H1 (cell line): ENCODE results near the gene OCSTAMP. TPM values are rescaled to one million over a fixed set of nuclear protein-coding genes. Genes with fewer than 3 reads are reported as not detected.

Source experiments
- ATF2 ChIP-seq: IDR thresholded peaks from 2 replicates; pipeline ENCODE4 v1.6.1; 2012; ENCODE audit warnings: low read length, inconsistent platforms
- BACH1 ChIP-seq: IDR thresholded peaks from 2 replicates; pipeline ENCODE4 v1.6.1; 2012; ENCODE audit warnings: low read length, improper control_type of control experiment
- E2F6 ChIP-seq: IDR thresholded peaks from 2 replicates; pipeline ENCODE4 v1.6.1; 2012; ENCODE audit warnings: inconsistent platforms
- EGR1 ChIP-seq: IDR thresholded peaks from 2 replicates; pipeline ENCODE4 v1.6.1; 2011; ENCODE audit warnings: low read depth, low read length, borderline replicate concordance
- EP300 ChIP-seq, 2 experiments: IDR thresholded peaks; 1 replicate in 1 of 2; 2 replicates in 1 of 2; pipeline ENCODE4 v1.6.1; 2011 to 2012; ENCODE audit warnings: low read depth in 2 of 2, low read length in 2 of 2, mild to moderate bottlenecking in 2 of 2, borderline replicate concordance in 1 of 2, inconsistent platforms in 1 of 2, moderate library complexity in 1 of 2
- HDAC6 ChIP-seq: IDR thresholded peaks from one replicate; pipeline ENCODE4 v1.7.1; 2012; ENCODE audit warnings: low read depth, mild to moderate bottlenecking, inconsistent platforms, low read length, moderate library complexity
- KDM1A ChIP-seq: fragments of 200-600, 300-600 bp; sonication (generic); IDR thresholded peaks from 2 replicates; pipeline ENCODE4 v1.7.1; 2016; ENCODE audit warnings: mild to moderate bottlenecking, low read length, borderline replicate concordance
- KDM4A ChIP-seq: IDR thresholded peaks from one replicate; pipeline ENCODE4 v1.7.1; 2012; ENCODE audit warnings: low read depth, mild to moderate bottlenecking, moderate library complexity, low read length, inconsistent platforms; ENCODE audit not compliant: severe bottlenecking
- KDM5A ChIP-seq: fragments of 200-600 bp; IDR thresholded peaks from 2 replicates; pipeline ENCODE4 v1.7.1; 2012; ENCODE audit warnings: mild to moderate bottlenecking, low read length, inconsistent platforms, mixed read lengths
- MAX ChIP-seq: IDR thresholded peaks from 2 replicates; pipeline ENCODE4 v1.6.1; 2012; ENCODE audit warnings: inconsistent platforms
- POLR2A ChIP-seq, 2 experiments: IDR thresholded peaks; 1 replicate in 1 of 2; 2 replicates in 1 of 2; pipeline ENCODE4 v1.6.1; 2011; ENCODE audit warnings: low read depth in 2 of 2, low read length in 2 of 2, mild to moderate bottlenecking in 2 of 2; ENCODE audit errors: control extremely low read depth in 1 of 2
- POLR2AphosphoS5 ChIP-seq: IDR thresholded peaks from 2 replicates; pipeline ENCODE4 v1.6.1; 2011; ENCODE audit warnings: low read depth, low read length
- RAD21 ChIP-seq, 2 experiments: IDR thresholded peaks in 1 of 2; conservative IDR thresholded peaks in 1 of 2; 2 replicates each; pipeline ENCODE4 v1.6.1; 2011; ENCODE audit warnings: low read depth in 2 of 2, low read length in 2 of 2, improper control_type of control experiment in 1 of 2, inconsistent platforms in 1 of 2, mild to moderate bottlenecking in 1 of 2, moderate library complexity in 1 of 2
- RNF2 ChIP-seq: fragments of 200-900, 300-1000 bp; sonication (generic); IDR thresholded peaks from 2 replicates; pipeline ENCODE4 v1.7.1; 2016; ENCODE audit warnings: borderline replicate concordance, low read depth, mild to moderate bottlenecking, antibody characterized with exemption, low read length; ENCODE audit not compliant: poor library complexity, severe bottlenecking; ENCODE audit errors: missing control alignments
- RXRA ChIP-seq: IDR thresholded peaks from 2 replicates; pipeline ENCODE4 v1.6.1; 2011; ENCODE audit warnings: low read depth, mild to moderate bottlenecking, low read length, moderate library complexity; ENCODE audit not compliant: insufficient read depth
- SIN3A ChIP-seq, 2 experiments: IDR thresholded peaks in 1 of 2; conservative IDR thresholded peaks in 1 of 2; 2 replicates each; pipeline ENCODE4 v1.6.1; 2011 to 2012; ENCODE audit warnings: low read length in 2 of 2, improper control_type of control experiment in 1 of 2, low read depth in 1 of 2, mild to moderate bottlenecking in 1 of 2
- SIRT6 ChIP-seq: IDR thresholded peaks from one replicate; pipeline ENCODE4 v1.7.1; 2012; ENCODE audit warnings: low read length, inconsistent platforms
- SP2 ChIP-seq: IDR thresholded peaks from 2 replicates; pipeline ENCODE4 v1.6.1; 2012; ENCODE audit warnings: mild to moderate bottlenecking, low read length, inconsistent platforms
- USF2 ChIP-seq: IDR thresholded peaks from 2 replicates; pipeline ENCODE4 v1.6.1; 2011; ENCODE audit warnings: low read length, improper control_type of control experiment
- polyA plus RNA-seq, 7 experiments: library from polyadenylated mRNA; depleted of rRNA in 3 of 7; stranded (reverse) in 5 of 7; unstranded in 2 of 7; fragments of >200 nt in 5 of 7; fragments of 200-250 nt in 2 of 7; gene quantifications; 1 replicate in 5 of 7; 2 replicates in 1 of 7; 4 replicates in 1 of 7; pipeline versions ENCODE4 v1.2.1 to v1.2.3, GENCODE V29; 2011 to 2013; ENCODE audit warnings: missing spikeins in 2 of 7, mixed read lengths in 2 of 7
- total RNA-seq: library from RNA; stranded (reverse); fragmentation: NEBNext Ultra II Directional; extraction: Animal tissue kit (Norgen Biotek cat#: 25700); gene quantifications from 2 replicates; pipeline ENCODE4 v1.2.1, GENCODE V29; 2021

Gene OCSTAMP
- total and polyA plus RNA-seq, 2 of the 8 experiments (the other 6 are each of a cell fraction or from before 2014, with no cell fraction given), result 0.09 to 0.13 TPM

- TF ChIP-seq RNF2 (no peak), POLR2AphosphoS5 (no peak), MAX (peak; percentile 91), KDM1A (peak; percentile 95), ATF2 (no peak), EGR1 (peak; percentile 59; the same call in 1 of the 2 replicates), SIRT6 (no peak), RAD21 (IDR thresholded peaks at IDR 0.05 in 1 of 2, conservative IDR thresholded peaks at IDR 0.05 in 1 of 2; ENCODE audit: low read depth in 2 of 2, low read length in 2 of 2) (peak in 1 of 2 experiments; percentile 9; a peak in 1 of 4 replicates), E2F6 (peak; percentile 68), USF2 (peak; percentile 87), HDAC6 (peak; percentile 16), SP2 (no peak), KDM5A (no peak), BACH1 (no peak), KDM4A (peak; percentile 19), POLR2A (IDR thresholded peaks at IDR 0.05; ENCODE audit: control extremely low read depth in 1 of 2, low read depth in 2 of 2, low read length in 2 of 2) (no peak; a peak in 1 of 3 replicates), SIN3A (conservative IDR thresholded peaks at IDR 0.05 in 1 of 2, IDR thresholded peaks at IDR 0.05 in 1 of 2; ENCODE audit: low read depth in 1 of 2, low read length in 2 of 2) (0 out of 4 replicates have a peak, but pooled peaks of 1 of the 2 experiments have one; percentile 28), EP300 (IDR thresholded peaks at IDR 0.05; ENCODE audit: borderline replicate concordance in 1 of 2, low read depth in 2 of 2, low read length in 2 of 2) (0 out of 3 replicates have a peak, but pooled peaks of 1 of the 2 experiments have one; percentile 75), RXRA (no peak)
These were observed 33.2 kb upstream of the OCSTAMP start (continued) for GRCh38 chr20:46583411-46584214.
